ENCODE results near the gene KTN1.

- TF ChIP-seq GATA3 (IDR thresholded peaks at IDR 0.05; ENCODE audit: low read depth, low read length): no peak
- no peak for TF ChIP-seq GATA2 (IDR thresholded peaks at IDR 0.05; ENCODE audit: low read depth, low read length)
These were observed 46.1 kb downstream of the KTN1 start for GRCh38 chr14:55626131-55626530.

Data from SH-SY5Y (cell line).